ENCODE results near the gene RGS9BP.
A peak's percentile ranks its signal among the peaks of the same experiment; 100 is the strongest.
"Not testable (repeated sequence)": the region's sequence is repeated elsewhere in the genome, so short reads cannot be mapped to it uniquely, and the experiment has no call there.

RGS9BP gene

GRCh38 chr19:32675720-32676185 is at the start of gene RGS9BP:
Gene RGS9BP, plus strand, starts transcription at chr19:32675848. Its CDS starts 416 bp downstream, at chr19:32676264.
- peak; percentile 49 for DNase-seq (ENCODE audit: low read depth)

GRCh38 chr19:32626969-32627368 is 48.7 kb upstream of the RGS9BP start:
- DNase-seq (ENCODE audit: low read depth), result no peak

GRCh38 chr19:32627714-32628270 is 47.9 kb upstream of the RGS9BP start:
- no peak for DNase-seq (ENCODE audit: low read depth)

GRCh38 chr19:32630338-32630737 is 45.3 kb upstream of the RGS9BP start:
- no peak for DNase-seq (ENCODE audit: low read depth)

GRCh38 chr19:32631381-32631780 is 44.3 kb upstream of the RGS9BP start:
- no peak for DNase-seq (ENCODE audit: low read depth)

GRCh38 chr19:32637480-32637879 is 38.2 kb upstream of the RGS9BP start:
- DNase-seq (ENCODE audit: low read depth), result no peak

GRCh38 chr19:32638625-32639024 is 37.0 kb upstream of the RGS9BP start:
- no peak for DNase-seq (ENCODE audit: low read depth)

GRCh38 chr19:32642771-32643170 is 32.9 kb upstream of the RGS9BP start:
- peak; percentile 43 for DNase-seq (ENCODE audit: low read depth)

GRCh38 chr19:32646556-32646955 is 29.1 kb upstream of the RGS9BP start:
- DNase-seq (ENCODE audit: low read depth), result no peak

GRCh38 chr19:32647361-32647760 is 28.3 kb upstream of the RGS9BP start:
- DNase-seq (ENCODE audit: low read depth), result no peak

- DNase-seq (ENCODE audit: low read depth), result no peak
These were observed 25.9 kb upstream of the RGS9BP start for GRCh38 chr19:32649751-32650150.

GRCh38 chr19:32650671-32651070 is 25.0 kb upstream of the RGS9BP start:
- DNase-seq (ENCODE audit: low read depth), result no peak

GRCh38 chr19:32651729-32652140 is 23.9 kb upstream of the RGS9BP start:
- no peak for DNase-seq (ENCODE audit: low read depth)

- DNase-seq (ENCODE audit: low read depth), result not testable (repeated sequence)
These were observed 23.3 kb upstream of the RGS9BP start for GRCh38 chr19:32652331-32652730.

- DNase-seq (ENCODE audit: low read depth), result no peak
These were observed 22.6 kb upstream of the RGS9BP start for GRCh38 chr19:32652894-32653598.

GRCh38 chr19:32653599-32653915 is 22.1 kb upstream of the RGS9BP start:
- no peak for DNase-seq (ENCODE audit: low read depth)

- DNase-seq (ENCODE audit: low read depth), result not testable (repeated sequence)
These were observed 19.3 kb upstream of the RGS9BP start for GRCh38 chr19:32656379-32656778.

GRCh38 chr19:32658075-32658474 is 17.6 kb upstream of the RGS9BP start:
- no peak for DNase-seq (ENCODE audit: low read depth)

GRCh38 chr19:32658527-32658926 is 17.1 kb upstream of the RGS9BP start:
- DNase-seq (ENCODE audit: low read depth), result no peak

- no peak for DNase-seq (ENCODE audit: low read depth)
These were observed 14.3 kb upstream of the RGS9BP start for GRCh38 chr19:32661318-32661717.

- DNase-seq (ENCODE audit: low read depth), result no peak
These were observed 13.5 kb upstream of the RGS9BP start for GRCh38 chr19:32662186-32662585.

GRCh38 chr19:32666084-32666483 is 9.6 kb upstream of the RGS9BP start:
- no peak for DNase-seq (ENCODE audit: low read depth)

GRCh38 chr19:32669310-32669709 is 6.3 kb upstream of the RGS9BP start:
- no peak for DNase-seq (ENCODE audit: low read depth)
